ENCODE data around the gene CYB561D2. TPM values are rescaled to one million over a fixed set of nuclear protein-coding genes. Genes with fewer than 3 reads are reported as not detected.

The CYB561D2 gene
- total RNA-seq, 1 experiment from 2014 or later, result 16.8 TPM

GRCh38 chr3:50370594-50370993 lies 19.9 kb downstream of the CYB561D2 start:
- H3K27ac Mint-ChIP-seq, result peak overlapping the region; percentile 27 to 74 (median 31); a peak in 5 of 7 replicates
- H3K9me3 Mint-ChIP-seq, result no peaks in the 10 kb centered on the region
- Histone ChIP-seq H4K5ac (ENCODE audit: insufficient read length, low read depth, low read length) (no peak overlapping the region), H3K23ac (ENCODE audit: insufficient read length, low read depth, low read length) (no peak overlapping the region), H3K79me1 (ENCODE audit: insufficient read depth, low read depth, low read length, poor library complexity, severe bottlenecking) (no peaks in the 10 kb centered on the region), H4K91ac (ENCODE audit: insufficient read length, low read depth, low read length) (no peak overlapping the region), H3K14ac (ENCODE audit: insufficient read depth, low read length) (no peak overlapping the region), H4K20me1 (ENCODE audit: control insufficient read depth, insufficient read depth, insufficient read length) (peaks cover 2% of the 10 kb centered on the region), H3K18ac (ENCODE audit: insufficient read length, low read depth, low read length) (no peak overlapping the region), H3K9me3 (ENCODE audit: control insufficient read depth, low read depth, low read length) (no peaks in the 10 kb centered on the region), H3K79me2 (ENCODE audit: insufficient read depth, low read length) (no peaks in the 10 kb centered on the region), H3K4ac (ENCODE audit: low read depth, low read length) (no peak overlapping the region), H3K23me2 (ENCODE audit: insufficient read length, low read depth, low read length, poor library complexity, severe bottlenecking) (no peaks in the 10 kb centered on the region), H3K56ac (ENCODE audit: insufficient read length, low read depth, low read length) (no peak overlapping the region), H4K8ac (replicated peaks; ENCODE audit: insufficient read length, low read depth, low read length) (no peak overlapping the region), H3T11ph (ENCODE audit: low read length) (no peak overlapping the region), H3K4me1 (ENCODE audit: insufficient read depth, low read length) (no peaks in the 10 kb centered on the region), H2BK5ac (ENCODE audit: insufficient read length, low read length) (no peak overlapping the region), H2AFZ (ENCODE audit: low read length) (no peak overlapping the region), H3K4me2 (ENCODE audit: insufficient read depth, insufficient read length, low read length) (no peak overlapping the region), H2BK15ac (ENCODE audit: low read depth, low read length) (no peak overlapping the region), H2BK12ac (ENCODE audit: insufficient read length, low read depth, low read length) (no peak overlapping the region), H3K9ac (ENCODE audit: extremely low read depth, insufficient read length, low read length) (no peak overlapping the region), H2BK120ac (ENCODE audit: low read depth, low read length, poor library complexity, severe bottlenecking) (no peak overlapping the region), H3K27me3 (ENCODE audit: insufficient read depth, low read length) (no peaks in the 10 kb centered on the region), H2AK5ac (ENCODE audit: insufficient read length, low read length) (no peak overlapping the region), H2BK20ac (ENCODE audit: low read depth, low read length, poor library complexity, severe bottlenecking) (no peak overlapping the region), H3K27ac (ENCODE audit: insufficient read length, low read depth, low read length) (no peak overlapping the region)
- no peak overlapping the region for H3K4me3 Mint-ChIP-seq
- no peaks in the 10 kb centered on the region for H3K36me3 Mint-ChIP-seq (ENCODE audit: insufficient read depth in 1 of 3, low read depth in 3 of 3)
- H3K27me3 Mint-ChIP-seq (ENCODE audit: low read depth), result peaks cover 2% of the 10 kb centered on the region
- no peak for DNase-seq
- WGBS (ENCODE audit: extremely low coverage, insufficient read length, low lambda C conversion rate), result no CpG with 5 or more reads among the region's 14 CpGs
- peaks cover 15 to 46% of the 10 kb centered on the region in 2 experiments for H3K4me1 Mint-ChIP-seq
- TF ChIP-seq, protein P1, sequence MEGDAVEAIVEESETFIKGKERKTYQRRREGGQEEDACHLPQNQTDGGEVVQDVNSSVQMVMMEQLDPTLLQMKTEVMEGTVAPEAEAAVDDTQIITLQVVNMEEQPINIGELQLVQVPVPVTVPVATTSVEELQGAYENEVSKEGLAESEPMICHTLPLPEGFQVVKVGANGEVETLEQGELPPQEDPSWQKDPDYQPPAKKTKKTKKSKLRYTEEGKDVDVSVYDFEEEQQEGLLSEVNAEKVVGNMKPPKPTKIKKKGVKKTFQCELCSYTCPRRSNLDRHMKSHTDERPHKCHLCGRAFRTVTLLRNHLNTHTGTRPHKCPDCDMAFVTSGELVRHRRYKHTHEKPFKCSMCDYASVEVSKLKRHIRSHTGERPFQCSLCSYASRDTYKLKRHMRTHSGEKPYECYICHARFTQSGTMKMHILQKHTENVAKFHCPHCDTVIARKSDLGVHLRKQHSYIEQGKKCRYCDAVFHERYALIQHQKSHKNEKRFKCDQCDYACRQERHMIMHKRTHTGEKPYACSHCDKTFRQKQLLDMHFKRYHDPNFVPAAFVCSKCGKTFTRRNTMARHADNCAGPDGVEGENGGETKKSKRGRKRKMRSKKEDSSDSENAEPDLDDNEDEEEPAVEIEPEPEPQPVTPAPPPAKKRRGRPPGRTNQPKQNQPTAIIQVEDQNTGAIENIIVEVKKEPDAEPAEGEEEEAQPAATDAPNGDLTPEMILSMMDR (conservative IDR thresholded peaks at IDR 0.05), result peak; percentile 36; the same call in 2 of the 3 replicates

All from H9 (cell line).